Vagina (tissue), 2 donors: ENCODE data around the gene SPATA12.

Experiments used
- CTCF ChIP-seq, 3 experiments: fragments of 450-650 bp in 2 of 3; fragments of 200-600 bp in 1 of 3; sonication (generic) in 1 of 3; IDR thresholded peaks; one replicate each; pipeline ENCODE4 v1.5.1; 2017 to 2019; ENCODE audit warnings: antibody characterized with exemption in 3 of 3, mild to moderate bottlenecking in 2 of 3, moderate library complexity in 2 of 3
- POLR2A ChIP-seq, 2 donors: fragments of 450-650 bp; IDR thresholded peaks; one replicate each; pipeline ENCODE4 v1.6.1; 2017; ENCODE audit warnings: antibody characterized with exemption in 2 of 2, mild to moderate bottlenecking in 2 of 2, moderate library complexity in 2 of 2

- TF ChIP-seq CTCF (IDR thresholded peaks at IDR 0.05) (no peak), POLR2A (IDR thresholded peaks at IDR 0.05) (no peak)
Measured at GRCh38 chr3:57074135-57074534, 13.7 kb downstream of the SPATA12 start.
